ENCODE data around the gene NSD1. TPM values are rescaled to one million over a fixed set of nuclear protein-coding genes. Genes with fewer than 3 reads are reported as not detected.

Gene NSD1
- total and polyA plus RNA-seq, 2 of the 8 experiments (the other 6 are each of a cell fraction or from before 2014, with no cell fraction given), result 22.8 to 168 TPM

- H3K27ac ChIP-seq (ENCODE audit: low read depth, low read length), result no peak overlapping the region
- H4K5ac ChIP-seq (ENCODE audit: insufficient read length, low read depth, low read length), result no peak overlapping the region
- no peak overlapping the region for H2AFZ ChIP-seq (ENCODE audit: low read length)
- peaks cover 2 to 30% (median 10%) of the 10 kb centered on the region in 4 experiments; a peak in 5 of 8 replicates for H3K36me3 ChIP-seq (ENCODE audit: control insufficient read depth in 2 of 4, insufficient read depth in 4 of 4, low read length in 3 of 4)
- H3K4ac ChIP-seq (replicated peaks; ENCODE audit: insufficient read length, low read depth, low read length), result no peak overlapping the region
- no peak overlapping the region for H2BK120ac ChIP-seq (replicated peaks; ENCODE audit: low read depth, low read length)
- CTCF ChIA-PET (ENCODE audit: partially characterized antibody), result interaction anchor here (1.1 kb wide), 1 partner anchor 67 kb away, joined by 3 read pairs; no protein-coding TSS in a partner anchor
- no peak overlapping the region for H2BK15ac ChIP-seq (ENCODE audit: low read length)
- no peak overlapping the region for H2BK12ac ChIP-seq (ENCODE audit: low read depth, low read length)
- H4K91ac ChIP-seq (replicated peaks; ENCODE audit: insufficient read length, low read length), result no peak overlapping the region
- no peak overlapping the region for H3K18ac ChIP-seq (ENCODE audit: extremely low read depth, low read length)
- DNase-seq (ENCODE audit: low read depth in 1 of 2, low spot score in 2 of 2), result no peak
- no peaks in the 10 kb centered on the region for H3K23me2 ChIP-seq (ENCODE audit: low read depth, low read length)
- H2AK5ac ChIP-seq (ENCODE audit: low read depth, low read length), result no peak overlapping the region
- peaks cover 0 to 78% of the 10 kb centered on the region in 2 experiments; a peak in 3 of 4 replicates for H3K79me2 ChIP-seq (ENCODE audit: control insufficient read depth in 1 of 2, insufficient read depth in 2 of 2, low read length in 2 of 2)
- peaks cover 0 to 2% (median 0%) of the 10 kb centered on the region in 4 experiments; a peak in 1 of 7 replicates for H3K4me1 ChIP-seq (replicated peaks in 1 of 4; ENCODE audit: control insufficient read depth in 3 of 4, insufficient read depth in 4 of 4, low read length in 3 of 4)
- H4K20me1 ChIP-seq (replicated peaks in 1 of 2; ENCODE audit: control insufficient read depth in 1 of 2, insufficient read depth in 2 of 2, low read length in 2 of 2), result peaks cover 2 to 3% of the 10 kb centered on the region in 2 experiments
- H2BK20ac ChIP-seq (ENCODE audit: low read length), result no peak overlapping the region
- TF ChIP-seq BRCA1 (IDR thresholded peaks at IDR 0.05; ENCODE audit: low read depth, low read length), result no peak
- TF ChIP-seq SIRT6 (IDR thresholded peaks at IDR 0.05; ENCODE audit: low read length), result no peak
- TF ChIP-seq CTBP2 (IDR thresholded peaks at IDR 0.05; ENCODE audit: borderline replicate concordance, insufficient read depth, insufficient read length, low read length), result no peak
- no peak for TF ChIP-seq SP2 (IDR thresholded peaks at IDR 0.05; ENCODE audit: low read length)
- no peak for TF ChIP-seq RAD21 (IDR thresholded peaks at IDR 0.05 in 1 of 2, conservative IDR thresholded peaks at IDR 0.05 in 1 of 2; ENCODE audit: low read depth in 2 of 2, low read length in 2 of 2)
- TF ChIP-seq POU5F1 (IDR thresholded peaks at IDR 0.05; ENCODE audit: low read depth, low read length), result no peak
- TF ChIP-seq RXRA (IDR thresholded peaks at IDR 0.05; ENCODE audit: insufficient read depth, low read depth, low read length), result no peak
- TF ChIP-seq CHD2 (IDR thresholded peaks at IDR 0.05; ENCODE audit: low read length), result no peak
- FAIRE-seq, result no peak
- H3K4me2 ChIP-seq (ENCODE audit: insufficient read depth in 1 of 2, low read depth in 2 of 2, low read length in 2 of 2), result no peak overlapping the region
- no peak overlapping the region for H3K23ac ChIP-seq (ENCODE audit: insufficient read length)
- peaks cover 6% of the 10 kb centered on the region; the same call in 1 of the 2 replicates for H3K79me1 ChIP-seq (ENCODE audit: low read depth, low read length)
- no peak overlapping the region for H3K56ac ChIP-seq (replicated peaks; ENCODE audit: insufficient read length, low read depth, low read length)
- no peak overlapping the region for H3K4me3 ChIP-seq (ENCODE audit: extremely low read depth in 1 of 4, insufficient read depth in 2 of 4, low read depth in 3 of 4, low read length in 4 of 4)
- no peaks in the 10 kb centered on the region for H3K9me3 ChIP-seq (ENCODE audit: insufficient read depth in 2 of 2, low read depth in 1 of 2, low read length in 1 of 2)
- no peak overlapping the region for H3K14ac ChIP-seq (ENCODE audit: insufficient read length)
- H3K9ac ChIP-seq (replicated peaks in 1 of 4; ENCODE audit: extremely low read depth in 1 of 4, low read depth in 3 of 4, low read length in 3 of 4), result no peak overlapping the region
- POLR2A ChIA-PET (ENCODE audit: partially characterized antibody), result interaction anchor here (0.7 to 1.1 kb wide), 2 partner anchors 23 to 65 kb away, joined by 3 read pairs; no protein-coding TSS in a partner anchor
- H3K27me3 ChIP-seq (replicated peaks in 1 of 4; ENCODE audit: control insufficient read depth in 3 of 4, extremely low read depth in 1 of 4, insufficient read depth in 3 of 4, low read length in 3 of 4), result no peaks in the 10 kb centered on the region
- H4K8ac ChIP-seq (ENCODE audit: extremely low read depth, insufficient read depth, low read length), result no peak overlapping the region
- 85% methylated on average over 4 of the region's 4 CpGs; no CpG with 5 or more reads in 1 of the 2 experiments for WGBS, 2 experiments (ENCODE audit: extremely low coverage in 1 of 2, insufficient coverage in 1 of 2, insufficient read length in 1 of 2, insufficient replicate concordance in 2 of 2, low coverage in 1 of 2, low lambda C conversion rate in 2 of 2, missing lambda C conversion rate in 1 of 2)
- no peak overlapping the region for H2BK5ac ChIP-seq (ENCODE audit: low read depth, low read length)
Observed at GRCh38 chr5:177232358-177232757, 98.8 kb downstream of the NSD1 start.
